ENCODE results near the gene TBXAS1. TPM values are rescaled to one million over a fixed set of nuclear protein-coding genes. Genes with fewer than 3 reads are reported as not detected.

Gene TBXAS1
- polyA plus RNA-seq, 1 experiment = 53.2 TPM

DNA sequence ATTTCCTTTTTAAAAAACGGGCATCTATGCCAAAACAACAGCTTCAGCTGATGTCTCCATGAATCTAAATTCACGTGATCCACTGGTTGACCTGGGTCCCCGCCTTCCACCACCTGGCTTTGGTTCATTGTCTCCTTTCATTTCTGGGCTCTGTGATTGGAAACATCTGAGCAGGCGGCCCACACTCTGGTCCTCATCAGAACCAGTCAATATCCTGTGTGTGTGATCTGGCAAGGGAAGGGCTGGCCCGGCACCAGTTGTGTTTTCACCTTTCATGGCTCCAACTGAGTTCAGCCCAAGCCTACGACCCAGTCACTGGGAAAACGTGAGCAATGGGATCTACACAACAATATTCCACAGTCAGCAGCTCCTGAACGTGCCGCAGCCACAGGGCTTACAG, 187.5 kb downstream of the TBXAS1 start:
- no peak for DNase-seq (ENCODE audit: low read depth, low spot score)
- Histone ChIP-seq H3K9me3 (ENCODE audit: control insufficient read depth, insufficient read depth, low read length) (no peaks in the 10 kb centered on the region; the same call in 1 of the 2 replicates), H3K4me3 (ENCODE audit: low read depth, low read length) (no peak overlapping the region), H3K27me3 (ENCODE audit: control insufficient read depth, insufficient read depth, low read length) (peaks cover under 1% of the 10 kb centered on the region), H3K27ac (ENCODE audit: low read depth, low read length) (no peak overlapping the region)
- POLR2A ChIA-PET = no interaction called here
- TF ChIP-seq CTCF (IDR thresholded peaks at IDR 0.05; ENCODE audit: low read depth, low read length) = no peak
- CTCF ChIA-PET = interaction anchor here (1.2 kb wide), 1 partner anchor 11 kb away, joined by 4 read pairs; no protein-coding TSS in a partner anchor

DNA sequence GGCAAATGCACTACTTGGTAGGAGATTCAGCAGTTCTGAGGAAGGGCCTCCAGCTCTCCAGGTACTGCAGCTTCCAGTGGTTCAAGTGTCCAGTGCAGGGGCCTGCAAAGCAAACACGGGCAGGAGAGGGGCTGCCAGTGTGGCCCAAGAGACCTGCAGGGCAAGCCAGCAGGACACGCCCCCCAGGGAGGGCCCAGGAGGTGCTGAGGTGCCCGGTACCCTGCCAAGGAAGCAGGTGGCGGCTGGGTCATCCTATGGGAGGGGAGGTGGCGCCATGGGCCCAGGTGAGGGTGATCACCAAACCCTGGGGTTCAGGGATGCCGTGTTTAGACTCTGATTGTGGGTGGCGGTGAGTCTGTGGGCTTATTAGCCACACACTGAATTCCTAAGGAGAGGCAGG, 188.0 kb downstream of the TBXAS1 start:
- ChIA-PET POLR2A (no interaction called here), CTCF (interaction anchor here (1.2 kb wide), 1 partner anchor 11 kb away, joined by 4 read pairs; no protein-coding TSS in a partner anchor)
- no peak for TF ChIP-seq CTCF (IDR thresholded peaks at IDR 0.05; ENCODE audit: low read depth, low read length)

GRCh38 chr7:140017543-140017942, 188.5 kb downstream of the TBXAS1 start:
- Histone ChIP-seq H3K9me3 (ENCODE audit: control insufficient read depth, insufficient read depth, low read length) (no peaks in the 10 kb centered on the region; the same call in 1 of the 2 replicates), H3K27ac (ENCODE audit: low read depth, low read length) (no peak overlapping the region), H3K4me3 (ENCODE audit: low read depth, low read length) (no peak overlapping the region), H3K27me3 (ENCODE audit: control insufficient read depth, insufficient read depth, low read length) (no peaks in the 10 kb centered on the region)
- POLR2A ChIA-PET = no interaction called here
- TF ChIP-seq CTCF (IDR thresholded peaks at IDR 0.05; ENCODE audit: low read depth, low read length) = no peak
- CTCF ChIA-PET = interaction anchor here (1.2 to 1.5 kb wide), 3 partner anchors 11 to 286 kb away, joined by 3 to 4 read pairs (median 4); no protein-coding TSS in a partner anchor
- DNase-seq (ENCODE audit: low read depth, low spot score) = no peak

More for the DNA sequence above, 188.0 kb downstream of the TBXAS1 start:
- no peak for DNase-seq (ENCODE audit: low read depth, low spot score)
- no peaks in the 10 kb centered on the region for H3K27me3 ChIP-seq (ENCODE audit: control insufficient read depth, insufficient read depth, low read length)
- no peak overlapping the region for H3K27ac ChIP-seq (ENCODE audit: low read depth, low read length)
- no peak overlapping the region for H3K4me3 ChIP-seq (ENCODE audit: low read depth, low read length)
- H3K9me3 ChIP-seq (ENCODE audit: control insufficient read depth, insufficient read depth, low read length) = no peaks in the 10 kb centered on the region; the same call in 1 of the 2 replicates

- TF ChIP-seq CTCF (IDR thresholded peaks at IDR 0.05; ENCODE audit: low read depth, low read length) = no peak
- Histone ChIP-seq H3K27me3 (ENCODE audit: control insufficient read depth, insufficient read depth, low read length) (no peaks in the 10 kb centered on the region), H3K4me3 (ENCODE audit: low read depth, low read length) (no peak overlapping the region), H3K9me3 (ENCODE audit: control insufficient read depth, insufficient read depth, low read length) (no peaks in the 10 kb centered on the region; the same call in 1 of the 2 replicates), H3K27ac (ENCODE audit: low read depth, low read length) (no peak overlapping the region)
- DNase-seq (ENCODE audit: low read depth, low spot score) = no peak
- POLR2A ChIA-PET = no interaction called here
- CTCF ChIA-PET = interaction anchor here (1.3 to 1.5 kb wide), 4 partner anchors 12 to 584 kb away, joined by 3 to 6 read pairs (median 4); no protein-coding TSS in a partner anchor
Measured at GRCh38 chr7:140018125-140019043, 189.3 kb downstream of the TBXAS1 start.

DNA sequence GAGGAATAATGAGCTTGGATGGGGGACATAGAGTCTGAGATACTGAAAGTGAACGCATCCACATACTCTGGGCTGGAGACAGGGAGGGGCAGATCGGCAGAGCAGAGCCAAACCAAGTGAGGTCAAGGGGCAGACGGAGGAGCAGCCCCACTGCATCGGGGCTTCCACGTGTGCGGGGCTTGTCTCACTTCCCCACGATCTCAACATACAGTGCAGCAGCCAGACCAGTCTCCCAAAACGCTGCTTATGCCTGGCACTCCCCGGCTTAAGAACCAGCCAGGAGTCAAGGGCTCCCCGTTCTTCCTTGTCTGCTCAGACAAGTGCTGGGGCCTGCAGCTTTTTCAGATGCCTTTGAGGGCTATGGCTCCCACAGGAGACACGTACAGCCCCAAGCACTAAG, 190.1 kb downstream of the TBXAS1 start:
- ChIA-PET CTCF (interaction anchor here (1.3 to 1.5 kb wide), 4 partner anchors 13 to 584 kb away, joined by 3 to 6 read pairs (median 4); no protein-coding TSS in a partner anchor), POLR2A (no interaction called here)
- Histone ChIP-seq H3K27ac (ENCODE audit: low read depth, low read length) (no peak overlapping the region), H3K9me3 (ENCODE audit: control insufficient read depth, insufficient read depth, low read length) (no peaks in the 10 kb centered on the region; the same call in 1 of the 2 replicates), H3K4me3 (ENCODE audit: low read depth, low read length) (no peak overlapping the region), H3K27me3 (ENCODE audit: control insufficient read depth, insufficient read depth, low read length) (no peaks in the 10 kb centered on the region)
- no peak for DNase-seq (ENCODE audit: low read depth, low spot score)
- TF ChIP-seq CTCF (IDR thresholded peaks at IDR 0.05; ENCODE audit: low read depth, low read length) = no peak
